Germinal center (tissue), 1 donor: ENCODE data around the gene DPH1.
"Not testable (repeated sequence)": the region's sequence is repeated elsewhere in the genome, so short reads cannot be mapped to it uniquely, and the experiment has no call there.

Experiments
- DNase-seq: peaks from one replicate; pipeline ENCODE4 v3.0.0; 2012; ENCODE audit warnings: mixed read lengths, low spot score

DPH1 gene

GRCh38 chr17:2029911-2030778 lies at the start of gene DPH1:
Gene DPH1, plus strand, starts transcription at chr17:2030153. Its CDS starts 17 bp downstream, at chr17:2030170.
- peak; percentile 90 for DNase-seq

GRCh38 chr17:1980665-1981250 lies 49.2 kb upstream of the DPH1 start:
- DNase-seq: no peak

- DNase-seq: not testable (repeated sequence)
These were observed 47.1 kb upstream of the DPH1 start for GRCh38 chr17:1982793-1983366.

- DNase-seq: no peak
These were observed 44.9 kb upstream of the DPH1 start for GRCh38 chr17:1985093-1985492.

GRCh38 chr17:1985686-1986085 lies 44.3 kb upstream of the DPH1 start:
- DNase-seq: no peak

GRCh38 chr17:1986783-1987451 lies 43.0 kb upstream of the DPH1 start:
- no peak for DNase-seq

- no peak for DNase-seq
These were observed 40.8 kb upstream of the DPH1 start for GRCh38 chr17:1989135-1989534.

GRCh38 chr17:1992541-1992940 lies 37.4 kb upstream of the DPH1 start:
- no peak for DNase-seq

- DNase-seq: no peak
These were observed 35.2 kb upstream of the DPH1 start for GRCh38 chr17:1994707-1995106.

- no peak for DNase-seq
These were observed 34.5 kb upstream of the DPH1 start for GRCh38 chr17:1995321-1995892.

GRCh38 chr17:1995907-1996799 lies 33.8 kb upstream of the DPH1 start:
- DNase-seq: no peak

- DNase-seq: no peak
These were observed 33.1 kb upstream of the DPH1 start for GRCh38 chr17:1996800-1997288.

- DNase-seq: no peak
These were observed 32.5 kb upstream of the DPH1 start for GRCh38 chr17:1997289-1997926.

- no peak for DNase-seq
These were observed 31.8 kb upstream of the DPH1 start for GRCh38 chr17:1997927-1998742.

- no peak for DNase-seq
These were observed 30.2 kb upstream of the DPH1 start for GRCh38 chr17:1999557-2000251.

GRCh38 chr17:2002767-2003329 lies 27.1 kb upstream of the DPH1 start:
- DNase-seq: no peak

GRCh38 chr17:2003525-2003924 lies 26.4 kb upstream of the DPH1 start:
- DNase-seq: no peak

- no peak for DNase-seq
These were observed 25.5 kb upstream of the DPH1 start for GRCh38 chr17:2004435-2004952.
